ENCODE results near the gene EPM2AIP1.
"Not testable (repeated sequence)": the region's sequence is repeated elsewhere in the genome, so short reads cannot be mapped to it uniquely, and the experiment has no call there.

Gene EPM2AIP1

DNA sequence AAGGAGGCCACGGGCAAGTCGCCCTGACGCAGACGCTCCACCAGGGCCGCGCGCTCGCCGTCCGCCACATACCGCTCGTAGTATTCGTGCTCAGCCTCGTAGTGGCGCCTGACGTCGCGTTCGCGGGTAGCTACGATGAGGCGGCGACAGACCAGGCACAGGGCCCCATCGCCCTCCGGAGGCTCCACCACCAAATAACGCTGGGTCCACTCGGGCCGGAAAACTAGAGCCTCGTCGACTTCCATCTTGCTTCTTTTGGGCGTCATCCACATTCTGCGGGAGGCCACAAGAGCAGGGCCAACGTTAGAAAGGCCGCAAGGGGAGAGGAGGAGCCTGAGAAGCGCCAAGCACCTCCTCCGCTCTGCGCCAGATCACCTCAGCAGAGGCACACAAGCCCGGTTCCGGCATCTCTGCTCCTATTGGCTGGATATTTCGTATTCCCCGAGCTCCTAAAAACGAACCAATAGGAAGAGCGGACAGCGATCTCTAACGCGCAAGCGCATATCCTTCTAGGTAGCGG lies at the start of gene EPM2AIP1:
Gene EPM2AIP1, minus strand, starts transcription at position 326 of the 520 bp plus-strand sequence. Its CDS starts 54 bp downstream, at position 272.
- H3K27ac ChIP-seq, result peak within 1 kb of the TSS; percentile 93

GRCh38 chr3:37042712-37043111 lies 49.8 kb upstream of the EPM2AIP1 start:
- H3K27ac ChIP-seq, result not testable (repeated sequence)

More for the DNA sequence above, at the start of gene EPM2AIP1:
- TF ChIP-seq, protein P1, sequence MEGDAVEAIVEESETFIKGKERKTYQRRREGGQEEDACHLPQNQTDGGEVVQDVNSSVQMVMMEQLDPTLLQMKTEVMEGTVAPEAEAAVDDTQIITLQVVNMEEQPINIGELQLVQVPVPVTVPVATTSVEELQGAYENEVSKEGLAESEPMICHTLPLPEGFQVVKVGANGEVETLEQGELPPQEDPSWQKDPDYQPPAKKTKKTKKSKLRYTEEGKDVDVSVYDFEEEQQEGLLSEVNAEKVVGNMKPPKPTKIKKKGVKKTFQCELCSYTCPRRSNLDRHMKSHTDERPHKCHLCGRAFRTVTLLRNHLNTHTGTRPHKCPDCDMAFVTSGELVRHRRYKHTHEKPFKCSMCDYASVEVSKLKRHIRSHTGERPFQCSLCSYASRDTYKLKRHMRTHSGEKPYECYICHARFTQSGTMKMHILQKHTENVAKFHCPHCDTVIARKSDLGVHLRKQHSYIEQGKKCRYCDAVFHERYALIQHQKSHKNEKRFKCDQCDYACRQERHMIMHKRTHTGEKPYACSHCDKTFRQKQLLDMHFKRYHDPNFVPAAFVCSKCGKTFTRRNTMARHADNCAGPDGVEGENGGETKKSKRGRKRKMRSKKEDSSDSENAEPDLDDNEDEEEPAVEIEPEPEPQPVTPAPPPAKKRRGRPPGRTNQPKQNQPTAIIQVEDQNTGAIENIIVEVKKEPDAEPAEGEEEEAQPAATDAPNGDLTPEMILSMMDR (IDR thresholded peaks at IDR 0.05), result peak; percentile 40
- TF ChIP-seq ZFX (IDR thresholded peaks at IDR 0.05; ENCODE audit: borderline replicate concordance), result no peak

- no peak for TF ChIP-seq ZFX (IDR thresholded peaks at IDR 0.05; ENCODE audit: borderline replicate concordance)
- TF ChIP-seq, protein P1 (IDR thresholded peaks at IDR 0.05), result no peak
- H3K27ac ChIP-seq, result no peak overlapping the region
These were observed 48.7 kb upstream of the EPM2AIP1 start for GRCh38 chr3:37041546-37042195.

- TF ChIP-seq, protein P1 (IDR thresholded peaks at IDR 0.05), result no peak
- no peak for TF ChIP-seq ZFX (IDR thresholded peaks at IDR 0.05; ENCODE audit: borderline replicate concordance)
- no peak overlapping the region for H3K27ac ChIP-seq
These were observed 47.3 kb upstream of the EPM2AIP1 start for GRCh38 chr3:37040231-37040630.

GRCh38 chr3:37039161-37039846 lies 46.4 kb upstream of the EPM2AIP1 start:
- no peak overlapping the region for H3K27ac ChIP-seq
- TF ChIP-seq ZFX (IDR thresholded peaks at IDR 0.05; ENCODE audit: borderline replicate concordance), result no peak
- TF ChIP-seq, protein P1 (IDR thresholded peaks at IDR 0.05), result no peak

- H3K27ac ChIP-seq, result no peak overlapping the region
- TF ChIP-seq, protein P1 (IDR thresholded peaks at IDR 0.05), result no peak
- no peak for TF ChIP-seq ZFX (IDR thresholded peaks at IDR 0.05; ENCODE audit: borderline replicate concordance)
These were observed 44.4 kb upstream of the EPM2AIP1 start for GRCh38 chr3:37037352-37037751.

GRCh38 chr3:37032961-37033360 lies 40.0 kb upstream of the EPM2AIP1 start:
- no peak overlapping the region for H3K27ac ChIP-seq
- TF ChIP-seq, protein P1 (IDR thresholded peaks at IDR 0.05), result no peak
- TF ChIP-seq ZFX (IDR thresholded peaks at IDR 0.05; ENCODE audit: borderline replicate concordance), result no peak
